ENCODE data around the gene PSMB5. TPM values are rescaled to one million over a fixed set of nuclear protein-coding genes. Genes with fewer than 3 reads are reported as not detected.
A peak's percentile ranks its signal among the peaks of the same experiment; 100 is the strongest.
"Not testable (repeated sequence)": the region's sequence is repeated elsewhere in the genome, so short reads cannot be mapped to it uniquely, and the experiment has no call there.

PSMB5 gene
- total RNA-seq, 2 donors from 2014 or later: 102 to 121 TPM

GRCh38 chr14:23006544-23007419 is 27.9 kb downstream of the PSMB5 start:
- DNase-seq (ENCODE audit: low spot score) (peak; percentile 98), ATAC-seq (peak; percentile 99)
- Mint-ChIP-seq H3K4me3 (peak overlapping the region; percentile 99), H3K9me3 (no peaks in the 10 kb centered on the region), H3K4me1 (ENCODE audit: low read depth in 2 of 2) (peaks cover 28 to 46% of the 10 kb centered on the region in 2 donors), H3K27me3 (no peaks in the 10 kb centered on the region), H3K36me3 (no peaks in the 10 kb centered on the region), H3K27ac (peak overlapping the region; percentile 95 to 96)

DNA sequence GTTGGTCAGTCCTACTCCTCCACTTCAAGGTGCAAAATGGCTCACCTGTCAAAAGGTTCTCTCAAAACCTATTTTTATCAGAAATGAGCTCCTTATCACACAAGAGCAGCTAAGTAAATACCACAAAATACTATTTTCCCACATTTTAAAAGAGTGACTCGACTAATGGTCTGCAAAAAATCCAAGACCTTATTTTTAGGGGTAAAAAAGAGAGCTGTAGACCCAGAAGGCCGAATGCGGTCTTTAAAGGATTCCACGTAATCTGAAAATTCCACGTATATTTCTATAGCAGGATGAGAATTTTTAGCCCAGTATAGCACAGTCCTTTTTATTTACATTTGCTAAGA is 28.5 kb downstream of the PSMB5 start:
- H3K27me3 Mint-ChIP-seq: no peaks in the 10 kb centered on the region
- H3K4me1 Mint-ChIP-seq (ENCODE audit: low read depth in 2 of 2): peaks cover 25 to 43% of the 10 kb centered on the region in 2 donors
- DNase-seq (ENCODE audit: low spot score) (no peak), ATAC-seq (no peak)
- peak overlapping the region; percentile 99 for H3K4me3 Mint-ChIP-seq
- no peaks in the 10 kb centered on the region for H3K9me3 Mint-ChIP-seq
- no peaks in the 10 kb centered on the region for H3K36me3 Mint-ChIP-seq
- H3K27ac Mint-ChIP-seq: peak overlapping the region; percentile 95 to 96

GRCh38 chr14:23005451-23006187 is 29.1 kb downstream of the PSMB5 start:
- peak overlapping the region; percentile 95 to 96 for H3K27ac Mint-ChIP-seq
- DNase-seq (ENCODE audit: low spot score) (no peak), ATAC-seq (no peak)
- peaks cover 24 to 42% of the 10 kb centered on the region in 2 donors for H3K4me1 Mint-ChIP-seq (ENCODE audit: low read depth in 2 of 2)
- H3K9me3 Mint-ChIP-seq: no peaks in the 10 kb centered on the region
- H3K36me3 Mint-ChIP-seq: no peaks in the 10 kb centered on the region
- peak overlapping the region; percentile 99 for H3K4me3 Mint-ChIP-seq
- no peaks in the 10 kb centered on the region for H3K27me3 Mint-ChIP-seq

- not testable (repeated sequence) for ATAC-seq; H3K4me3 Mint-ChIP-seq; DNase-seq (ENCODE audit: low spot score); H3K9me3 Mint-ChIP-seq; H3K27me3 Mint-ChIP-seq; H3K36me3 Mint-ChIP-seq
- Mint-ChIP-seq H3K27ac (peak overlapping the region in 1 of 2 donors; percentile 14), H3K4me1 (ENCODE audit: low read depth in 2 of 2) (peaks cover 18 to 37% of the 10 kb centered on the region in 2 donors)
Observed at GRCh38 chr14:23004274-23004673, 30.4 kb downstream of the PSMB5 start.

DNA sequence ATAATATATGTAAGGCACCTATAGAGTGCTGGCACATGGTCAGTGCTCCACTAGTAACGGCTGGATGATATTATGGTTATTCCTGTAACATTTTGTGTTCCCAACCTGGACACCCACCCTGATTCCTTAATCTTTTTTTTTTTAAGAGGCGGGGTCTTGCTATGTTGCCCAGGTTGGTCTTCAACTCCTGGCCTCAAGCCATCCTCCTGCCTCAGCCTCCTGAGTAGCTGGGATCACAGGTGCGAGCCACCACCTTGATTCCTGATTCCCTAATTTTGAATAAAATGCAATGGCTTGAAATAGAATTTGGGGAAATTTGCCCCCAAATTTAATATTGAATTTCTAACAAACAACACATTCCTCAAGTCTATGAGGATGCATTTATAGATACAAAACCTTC is 32.1 kb downstream of the PSMB5 start:
- ATAC-seq (no peak), DNase-seq (ENCODE audit: low spot score) (no peak)
- Mint-ChIP-seq H3K27ac (no peak overlapping the region), H3K9me3 (no peaks in the 10 kb centered on the region), H3K4me1 (ENCODE audit: low read depth in 2 of 2) (peaks cover 11 to 24% of the 10 kb centered on the region in 2 donors), H3K4me3 (no peak overlapping the region), H3K36me3 (no peaks in the 10 kb centered on the region), H3K27me3 (no peaks in the 10 kb centered on the region)

- DNase-seq (ENCODE audit: low spot score) (no peak), ATAC-seq (no peak)
- H3K4me1 Mint-ChIP-seq (ENCODE audit: low read depth in 2 of 2): peaks cover 4 to 8% of the 10 kb centered on the region in 2 donors
- no peak overlapping the region for H3K27ac Mint-ChIP-seq
- no peaks in the 10 kb centered on the region for H3K9me3 Mint-ChIP-seq
- H3K4me3 Mint-ChIP-seq: no peak overlapping the region
- no peaks in the 10 kb centered on the region for H3K36me3 Mint-ChIP-seq
- no peaks in the 10 kb centered on the region for H3K27me3 Mint-ChIP-seq
Observed at GRCh38 chr14:23000860-23001259, 33.8 kb downstream of the PSMB5 start.

- ATAC-seq (no peak), DNase-seq (ENCODE audit: low spot score) (no peak)
- Mint-ChIP-seq H3K36me3 (no peaks in the 10 kb centered on the region), H3K4me1 (ENCODE audit: low read depth in 2 of 2) (no peaks in the 10 kb centered on the region), H3K9me3 (no peaks in the 10 kb centered on the region), H3K4me3 (no peak overlapping the region), H3K27me3 (no peaks in the 10 kb centered on the region), H3K27ac (no peak overlapping the region)
Observed at GRCh38 chr14:22998329-22999012, 36.2 kb downstream of the PSMB5 start.

- Mint-ChIP-seq H3K36me3 (no peaks in the 10 kb centered on the region), H3K27me3 (no peaks in the 10 kb centered on the region), H3K9me3 (no peaks in the 10 kb centered on the region), H3K4me1 (ENCODE audit: low read depth in 2 of 2) (no peaks in the 10 kb centered on the region), H3K4me3 (no peak overlapping the region), H3K27ac (no peak overlapping the region)
- DNase-seq (ENCODE audit: low spot score) (no peak), ATAC-seq (no peak)
Observed at GRCh38 chr14:22997676-22998323, 36.9 kb downstream of the PSMB5 start.

- H3K4me1 Mint-ChIP-seq (ENCODE audit: low read depth in 2 of 2): no peaks in the 10 kb centered on the region
- no peaks in the 10 kb centered on the region for H3K9me3 Mint-ChIP-seq
- no peak overlapping the region for H3K27ac Mint-ChIP-seq
Observed at GRCh38 chr14:22996768-22997654, 37.7 kb downstream of the PSMB5 start.

DNA sequence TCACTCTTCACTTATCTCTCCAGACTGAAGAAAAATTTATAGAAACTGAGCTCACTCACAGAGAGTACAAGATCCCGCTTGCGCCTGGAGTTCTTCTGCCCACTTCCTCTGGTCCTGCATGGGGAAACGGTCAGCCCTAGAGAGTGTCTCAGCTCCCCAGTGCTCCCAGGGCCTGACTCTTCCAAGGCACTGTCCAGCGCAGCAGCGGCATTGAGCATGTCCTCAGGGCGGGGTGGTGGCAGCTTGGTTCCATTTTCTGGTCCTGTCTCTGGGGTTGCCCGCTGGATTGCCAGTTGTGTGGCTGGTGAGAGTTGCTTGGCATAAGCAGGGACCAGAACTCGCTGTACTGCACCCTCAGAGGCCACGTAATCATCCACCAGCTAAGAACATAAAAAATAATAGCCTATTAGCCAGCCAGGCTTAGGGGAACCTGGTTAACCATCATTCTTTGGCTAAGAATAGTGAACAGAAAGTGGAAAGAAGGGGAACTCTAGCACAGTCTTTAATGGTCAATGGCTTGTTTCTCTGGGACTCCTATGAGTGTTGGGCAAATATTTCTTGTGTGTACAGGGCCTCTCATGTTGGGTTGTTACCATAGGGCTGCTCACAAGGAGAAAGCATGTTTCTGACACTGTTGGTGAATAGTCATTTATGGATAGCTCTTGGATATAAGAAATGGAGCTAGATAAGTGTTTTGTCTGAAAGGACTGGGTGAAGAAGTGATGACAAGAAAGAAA is 38.6 kb downstream of the PSMB5 start:
- DNase-seq (ENCODE audit: low spot score) (no peak), ATAC-seq (peak in 1 of 2 donors; percentile 40)
- Mint-ChIP-seq H3K4me1 (ENCODE audit: low read depth in 2 of 2) (no peaks in the 10 kb centered on the region), H3K4me3 (no peak overlapping the region), H3K27ac (no peak overlapping the region), H3K27me3 (no peaks in the 10 kb centered on the region), H3K36me3 (no peaks in the 10 kb centered on the region), H3K9me3 (no peaks in the 10 kb centered on the region)

More at GRCh38 chr14:22996768-22997654, 37.7 kb downstream of the PSMB5 start:
- no peaks in the 10 kb centered on the region for H3K36me3 Mint-ChIP-seq
- H3K27me3 Mint-ChIP-seq: no peaks in the 10 kb centered on the region
- DNase-seq (ENCODE audit: low spot score): no peak
- no peak overlapping the region for H3K4me3 Mint-ChIP-seq
- no peak for ATAC-seq

DNA sequence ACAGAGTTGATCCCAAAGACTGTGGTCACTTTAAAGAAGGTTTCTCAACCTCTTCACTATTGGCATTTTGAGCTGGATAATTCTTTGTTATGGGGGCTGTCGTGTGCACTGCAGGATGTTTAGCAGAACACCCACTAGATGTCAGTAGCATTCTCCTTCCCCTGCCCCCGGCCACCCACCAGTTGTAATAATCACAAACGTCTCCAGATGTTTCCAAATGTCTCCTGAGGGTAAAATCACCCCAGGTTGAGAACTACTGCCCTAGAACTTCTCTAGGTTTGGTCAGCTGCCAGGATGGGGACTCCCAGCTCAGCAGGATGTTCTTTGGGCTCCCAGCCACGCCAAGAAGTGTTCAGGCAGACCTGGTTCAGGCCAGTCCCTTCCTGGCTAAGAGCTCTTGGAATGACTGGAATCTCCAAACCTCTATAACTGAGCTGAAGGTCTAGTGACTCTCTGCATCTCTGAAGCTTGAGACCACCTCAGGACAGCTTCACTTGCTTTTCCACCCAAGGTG is 39.9 kb downstream of the PSMB5 start:
- H3K9me3 Mint-ChIP-seq: no peaks in the 10 kb centered on the region
- no peaks in the 10 kb centered on the region for H3K36me3 Mint-ChIP-seq
- H3K27ac Mint-ChIP-seq: no peak overlapping the region
- H3K4me3 Mint-ChIP-seq: no peak overlapping the region
- no peaks in the 10 kb centered on the region for H3K27me3 Mint-ChIP-seq
- DNase-seq (ENCODE audit: low spot score) (no peak), ATAC-seq (no peak)
- H3K4me1 Mint-ChIP-seq (ENCODE audit: low read depth in 2 of 2): no peaks in the 10 kb centered on the region

DNA sequence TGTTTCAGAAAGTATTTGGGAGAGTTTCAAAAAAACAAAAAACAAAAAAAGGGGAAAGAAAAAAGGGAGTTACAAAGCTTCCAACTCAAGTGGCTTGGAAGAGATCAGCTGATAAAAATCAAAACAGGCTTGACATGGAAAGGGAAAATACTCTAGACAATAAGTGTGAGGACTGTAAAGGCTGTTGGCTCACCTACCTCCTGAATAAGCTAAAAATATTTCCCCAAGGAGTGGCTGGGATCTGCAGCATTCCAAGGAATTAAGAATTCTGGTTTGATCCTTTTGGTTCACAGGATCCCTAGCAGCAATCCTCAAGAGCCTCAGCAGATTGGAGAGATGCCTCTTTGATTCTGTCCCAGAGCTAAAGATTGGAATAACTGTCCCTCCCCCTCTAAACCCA is 41.2 kb downstream of the PSMB5 start:
- no peaks in the 10 kb centered on the region for H3K27me3 Mint-ChIP-seq
- DNase-seq (ENCODE audit: low spot score): no peak
- no peaks in the 10 kb centered on the region for H3K36me3 Mint-ChIP-seq
- H3K9me3 Mint-ChIP-seq: no peaks in the 10 kb centered on the region
- H3K27ac Mint-ChIP-seq: no peak overlapping the region
- H3K4me3 Mint-ChIP-seq: no peak overlapping the region
- no peak for ATAC-seq
- no peaks in the 10 kb centered on the region for H3K4me1 Mint-ChIP-seq (ENCODE audit: low read depth in 2 of 2)
